ENCODE measurements around the gene NACC2. TPM values are rescaled to one million over a fixed set of nuclear protein-coding genes. Genes with fewer than 3 reads are reported as not detected.

Gene NACC2
- total and polyA plus RNA-seq, 8 donors = 4.1 to 69.2 (median 10.0) TPM

- 13 to 28% (median 23%) methylated on average over 4 to 52 of the region's 52 CpGs for WGBS, 5 donors
- no peaks in the 10 kb centered on the region for H3K36me3 ChIP-seq
- intact Hi-C loops (cut with DNase I; ENCODE audit: low total_unique reads) = no loop called here
- H3K27ac ChIP-seq = no peak overlapping the region
- H3K4me3 ChIP-seq = peak overlapping the region; percentile 36 to 54 (median 46)
- no peak for DNase-seq
- TF ChIP-seq POLR2AphosphoS5 (IDR thresholded peaks at IDR 0.05) = no peak
- no peak for TF ChIP-seq POLR2A (IDR thresholded peaks at IDR 0.05)
- H3K4me1 ChIP-seq = peaks cover 9 to 37% (median 35%) of the 10 kb centered on the region in 4 donors
- peaks cover 0 to 90% (median 65%) of the 10 kb centered on the region in 3 donors for H3K27me3 ChIP-seq
- no peaks in the 10 kb centered on the region for H3K9me3 ChIP-seq
These were observed 37.5 kb upstream of the NACC2 start for GRCh38 chr9:136132512-136133050.

- no peaks in the 10 kb centered on the region for H3K9me3 ChIP-seq
- intact Hi-C loops (cut with DNase I; ENCODE audit: low total_unique reads) = no loop called here
- H3K27me3 ChIP-seq = peaks cover 0 to 90% (median 59%) of the 10 kb centered on the region in 3 donors
- no peak for TF ChIP-seq CTCF (IDR thresholded peaks at IDR 0.05)
- no peak for TF ChIP-seq POLR2A (IDR thresholded peaks at IDR 0.05)
- 51 to 61% (median 59%) methylated on average over 16 to 31 of the region's 31 CpGs for WGBS, 5 donors
- DNase-seq = no peak
- no peaks in the 10 kb centered on the region for H3K36me3 ChIP-seq
- H3K4me1 ChIP-seq = peaks cover 9 to 37% (median 35%) of the 10 kb centered on the region in 4 donors
- H3K27ac ChIP-seq = no peak overlapping the region
- no peak overlapping the region for H3K4me3 ChIP-seq
These were observed 36.8 kb upstream of the NACC2 start for GRCh38 chr9:136131629-136132511.

- H3K4me3 ChIP-seq = no peak overlapping the region
- no peaks in the 10 kb centered on the region for H3K9me3 ChIP-seq
- intact Hi-C loops (cut with DNase I; ENCODE audit: low total_unique reads) = loop anchor here (10.0 kb wide), 1 partner anchor 64 kb away; no protein-coding TSS in a partner anchor
- TF ChIP-seq POLR2A (IDR thresholded peaks at IDR 0.05) (no peak), CTCF (IDR thresholded peaks at IDR 0.05) (no peak), POLR2AphosphoS5 (IDR thresholded peaks at IDR 0.05) (no peak), EP300 (IDR thresholded peaks at IDR 0.05) (no peak)
- no peak overlapping the region for H3K27ac ChIP-seq
- H3K36me3 ChIP-seq = no peaks in the 10 kb centered on the region
- H3K4me1 ChIP-seq = peaks cover 9 to 37% (median 35%) of the 10 kb centered on the region in 4 donors
- H3K27me3 ChIP-seq = peaks cover 0 to 83% (median 37%) of the 10 kb centered on the region in 3 donors
- no peak for DNase-seq
- 75 to 77% (median 75%) methylated on average over 17 of the region's 17 CpGs for WGBS, 5 donors
These were observed 34.1 kb upstream of the NACC2 start for GRCh38 chr9:136129176-136129575.

GRCh38 chr9:136128436-136128835 lies 33.3 kb upstream of the NACC2 start:
- H3K36me3 ChIP-seq = no peaks in the 10 kb centered on the region
- no peak overlapping the region for H3K4me3 ChIP-seq
- DNase-seq = no peak
- no peak overlapping the region for H3K27ac ChIP-seq
- peaks cover 3 to 30% (median 29%) of the 10 kb centered on the region in 4 donors for H3K4me1 ChIP-seq
- intact Hi-C loops (cut with DNase I; ENCODE audit: low total_unique reads) = loop anchor here (10.0 kb wide), 1 partner anchor 64 kb away; no protein-coding TSS in a partner anchor
- no peaks in the 10 kb centered on the region for H3K9me3 ChIP-seq
- TF ChIP-seq CTCF (IDR thresholded peaks at IDR 0.05) = no peak
- TF ChIP-seq POLR2A (IDR thresholded peaks at IDR 0.05) = no peak
- TF ChIP-seq POLR2AphosphoS5 (IDR thresholded peaks at IDR 0.05) = no peak
- TF ChIP-seq EP300 (IDR thresholded peaks at IDR 0.05) = no peak
- H3K27me3 ChIP-seq = peaks cover 0 to 81% (median 30%) of the 10 kb centered on the region in 3 donors
- 75 to 86% (median 83%) methylated on average over 15 to 17 of the region's 17 CpGs for WGBS, 5 donors
